LNCAP (cell line): ENCODE measurements around the gene RFX2.

ENCODE experiments used
- CTCF ChIP-seq: fragments of 450-650 bp; IDR thresholded peaks from 2 replicates; pipeline ENCODE4 v1.5.1; 2017; ENCODE audit warnings: mild to moderate bottlenecking

The RFX2 gene

GRCh38 chr19:6042776-6043726 is 67.2 kb downstream of the RFX2 start:
- no peak for TF ChIP-seq CTCF

- TF ChIP-seq CTCF, result no peak
Measured at GRCh38 chr19:6041991-6042481, 68.3 kb downstream of the RFX2 start.

GRCh38 chr19:6041071-6041470 is 69.2 kb downstream of the RFX2 start:
- no peak for TF ChIP-seq CTCF

- TF ChIP-seq CTCF, result no peak
Measured at GRCh38 chr19:6039566-6040225, 70.6 kb downstream of the RFX2 start.

- no peak for TF ChIP-seq CTCF
Measured at GRCh38 chr19:6038634-6039405, 71.5 kb downstream of the RFX2 start.

- no peak for TF ChIP-seq CTCF
Measured at GRCh38 chr19:6035026-6035425, 75.3 kb downstream of the RFX2 start.

- TF ChIP-seq CTCF, result no peak
Measured at GRCh38 chr19:6034512-6034911, 75.8 kb downstream of the RFX2 start.
